Natural killer cell (primary cell): ENCODE data around the gene ZNF862. TPM values are rescaled to one million over a fixed set of nuclear protein-coding genes. Genes with fewer than 3 reads are reported as not detected.

Source experiments
- ATAC-seq, 3 donors: fragments of 150-1000 bp in 2 of 3; fragments of 200-7000 bp in 1 of 3; cut with Tn5 transposase; 1 replicate in 1 of 3; 2 replicates in 2 of 3; pipeline ENCODE4 v1.10.0; 2021; ENCODE audit warnings: mild to moderate bottlenecking in 2 of 3, moderate library complexity in 2 of 3
- DNase-seq, 2 donors: peaks; one replicate each; pipeline versions ENCODE4 v3.0.0 to v3.0.0-alpha.2; 2013 to 2021; ENCODE audit warnings: mixed read lengths in 1 of 2
- H3K27ac ChIP-seq: one replicate; pipeline ENCODE4 v1.5.1; 2013; ENCODE audit warnings: mild to moderate bottlenecking, low read length
- H3K27me3 ChIP-seq: one replicate; pipeline ENCODE4 v1.6.1; 2013; ENCODE audit warnings: low read length; ENCODE audit not compliant: control insufficient read depth, insufficient read depth
- H3K36me3 ChIP-seq: one replicate; pipeline ENCODE4 v1.6.1; 2013; ENCODE audit warnings: low read length; ENCODE audit not compliant: control insufficient read depth, insufficient read depth
- H3K4me1 ChIP-seq: one replicate; pipeline ENCODE4 v1.6.1; 2013; ENCODE audit warnings: low read length; ENCODE audit not compliant: control insufficient read depth, insufficient read depth
- H3K4me3 ChIP-seq: one replicate; pipeline ENCODE4 v1.5.1; 2013; ENCODE audit warnings: low read length
- H3K9me3 ChIP-seq: one replicate; pipeline ENCODE4 v1.6.1; 2013; ENCODE audit warnings: low read length; ENCODE audit not compliant: control insufficient read depth, insufficient read depth
- H3K27ac Mint-ChIP-seq, 2 donors: one replicate each; pipeline ENCODE4 v1.8.0; 2022; ENCODE audit warnings: mild to moderate bottlenecking in 2 of 2, mixed read lengths in 2 of 2, moderate library complexity in 1 of 2
- H3K27me3 Mint-ChIP-seq, 2 donors: one replicate each; pipeline ENCODE4 v1.8.0; 2022; ENCODE audit warnings: low read depth in 2 of 2, mixed read lengths in 2 of 2
- H3K36me3 Mint-ChIP-seq: one replicate; pipeline ENCODE4 v1.8.0; 2022; ENCODE audit warnings: mixed read lengths
- H3K4me1 Mint-ChIP-seq, 2 donors: one replicate each; pipeline ENCODE4 v1.8.0; 2022; ENCODE audit warnings: mixed read lengths in 2 of 2
- H3K4me3 Mint-ChIP-seq: one replicate; pipeline ENCODE4 v1.8.0; 2022; ENCODE audit warnings: mild to moderate bottlenecking, moderate library complexity, mixed read lengths
- H3K9me3 Mint-ChIP-seq, 2 donors: one replicate each; pipeline ENCODE4 v1.8.0; 2022; ENCODE audit warnings: mixed read lengths in 2 of 2
- CTCF ChIP-seq: fragments of 200-600 bp; IDR thresholded peaks from one replicate; pipeline ENCODE4 v1.8.0; 2022; ENCODE audit warnings: antibody characterized with exemption
- WGBS: methylation state at CpG from one replicate; pipeline ENCODE4 v1.1.7; 2013; ENCODE audit warnings: missing lambda C conversion rate; ENCODE audit not compliant: insufficient coverage; 5-methylcytosine and 5-hydroxymethylcytosine counted together
- intact Hi-C: fragments of 100-400 bp; cut with micrococcal nuclease; formaldehyde crosslinking; loops from one replicate; pipeline ENCODE4 v1.14.2; 2022
- total RNA-seq, 4 donors: library from RNA; stranded (reverse); fragments of 120-200 nt in 1 of 4; gene quantifications; one replicate each; pipeline versions ENCODE4 v1.2.3 to v1.2.4, GENCODE V29; 2013 to 2022

The ZNF862 gene
- total RNA-seq, 3 donors from 2014 or later (not counting 1 experiment from before 2014, with no cell fraction given), result 21.4 to 28.9 (median 21.7) TPM

- ATAC-seq (no peak), DNase-seq (no peak)
- Mint-ChIP-seq H3K36me3 (no peaks in the 10 kb centered on the region), H3K27ac (no peak overlapping the region), H3K9me3 (no peaks in the 10 kb centered on the region), H3K4me3 (no peak overlapping the region), H3K27me3 (peaks cover 0 to 26% of the 10 kb centered on the region in 2 donors), H3K4me1 (peaks cover 0 to 12% of the 10 kb centered on the region in 2 donors)
- no peaks in the 10 kb centered on the region for H3K9me3 ChIP-seq
- no peaks in the 10 kb centered on the region for H3K36me3 ChIP-seq
- intact Hi-C loops, result no loop called here
- WGBS, result 87% methylated on average over 10 of the region's 10 CpGs
- no peaks in the 10 kb centered on the region for H3K4me1 ChIP-seq
- no peak overlapping the region for H3K4me3 ChIP-seq
- no peak overlapping the region for H3K27ac ChIP-seq
- no peak for TF ChIP-seq CTCF
- H3K27me3 ChIP-seq, result peaks cover 3% of the 10 kb centered on the region
Measured at GRCh38 chr7:149793261-149793660, 44.9 kb upstream of the ZNF862 start.

GRCh38 chr7:149794661-149795060, 43.5 kb upstream of the ZNF862 start:
- Histone ChIP-seq H3K27ac (no peak overlapping the region), H3K9me3 (no peaks in the 10 kb centered on the region), H3K36me3 (no peaks in the 10 kb centered on the region), H3K4me3 (no peak overlapping the region), H3K27me3 (peaks cover 3% of the 10 kb centered on the region), H3K4me1 (no peaks in the 10 kb centered on the region)
- ATAC-seq (no peak), DNase-seq (no peak)
- Mint-ChIP-seq H3K27me3 (peaks cover 0 to 18% of the 10 kb centered on the region in 2 donors), H3K4me3 (no peak overlapping the region), H3K4me1 (peaks cover 0 to 9% of the 10 kb centered on the region in 2 donors), H3K27ac (no peak overlapping the region), H3K36me3 (no peaks in the 10 kb centered on the region), H3K9me3 (no peaks in the 10 kb centered on the region)
- WGBS, result 96% methylated on average over 6 of the region's 6 CpGs
- intact Hi-C loops, result loop anchor here (5.0 kb wide), 1 partner anchor 132 kb away; no protein-coding TSS in a partner anchor
- no peak for TF ChIP-seq CTCF

GRCh38 chr7:149795126-149795525, 43.0 kb upstream of the ZNF862 start:
- ATAC-seq, result no peak
- DNase-seq, result no peak
- WGBS, result 85% methylated on average over 10 of the region's 10 CpGs
- Histone ChIP-seq H3K27me3 (peaks cover 2% of the 10 kb centered on the region), H3K9me3 (no peaks in the 10 kb centered on the region), H3K4me3 (no peak overlapping the region), H3K27ac (no peak overlapping the region), H3K36me3 (no peaks in the 10 kb centered on the region), H3K4me1 (no peaks in the 10 kb centered on the region)
- no peak for TF ChIP-seq CTCF
- H3K4me1 Mint-ChIP-seq, result peaks cover 0 to 5% of the 10 kb centered on the region in 2 donors
- no peak overlapping the region for H3K27ac Mint-ChIP-seq
- intact Hi-C loops, result loop anchor here (5.0 kb wide), 1 partner anchor 133 kb away; no protein-coding TSS in a partner anchor
- no peaks in the 10 kb centered on the region for H3K9me3 Mint-ChIP-seq
- no peaks in the 10 kb centered on the region for H3K36me3 Mint-ChIP-seq
- no peak overlapping the region for H3K4me3 Mint-ChIP-seq
- H3K27me3 Mint-ChIP-seq, result peaks cover 0 to 14% of the 10 kb centered on the region in 2 donors

GRCh38 chr7:149796287-149796860, 41.8 kb upstream of the ZNF862 start:
- H3K36me3 ChIP-seq, result no peaks in the 10 kb centered on the region
- no peaks in the 10 kb centered on the region for H3K9me3 ChIP-seq
- no peak for TF ChIP-seq CTCF
- WGBS, result 95% methylated on average over 19 of the region's 19 CpGs
- DNase-seq (no peak), ATAC-seq (no peak)
- intact Hi-C loops, result loop anchor here (5.0 kb wide), 1 partner anchor 134 kb away; no protein-coding TSS in a partner anchor
- peaks cover 2% of the 10 kb centered on the region for H3K27me3 ChIP-seq
- Mint-ChIP-seq H3K27me3 (peaks cover 0 to 6% of the 10 kb centered on the region in 2 donors), H3K4me3 (no peak overlapping the region), H3K36me3 (no peaks in the 10 kb centered on the region), H3K9me3 (no peaks in the 10 kb centered on the region), H3K27ac (no peak overlapping the region), H3K4me1 (peaks cover 0 to under 1% of the 10 kb centered on the region in 2 donors)
- no peak overlapping the region for H3K27ac ChIP-seq
- H3K4me3 ChIP-seq, result no peak overlapping the region
- H3K4me1 ChIP-seq, result no peaks in the 10 kb centered on the region
